Loucy (cell line): Measurements from ENCODE around the gene PLPPR3.

Experiments
- EZH2phosphoT487 ChIP-seq: fragments of 200-600 bp; IDR thresholded peaks from 2 replicates; pipeline ENCODE4 v1.6.1; 2018; ENCODE audit warnings: antibody characterized with exemption, mild to moderate bottlenecking, moderate library complexity, borderline replicate concordance
- TF ChIP-seq, protein P1 (sequence below): fragments of 200-600 bp; sonication (generic); conservative IDR thresholded peaks from 2 replicates; pipeline ENCODE4 v1.5.1; 2014; ENCODE audit warnings: mild to moderate bottlenecking, antibody characterized with exemption, low read length

DNA sequence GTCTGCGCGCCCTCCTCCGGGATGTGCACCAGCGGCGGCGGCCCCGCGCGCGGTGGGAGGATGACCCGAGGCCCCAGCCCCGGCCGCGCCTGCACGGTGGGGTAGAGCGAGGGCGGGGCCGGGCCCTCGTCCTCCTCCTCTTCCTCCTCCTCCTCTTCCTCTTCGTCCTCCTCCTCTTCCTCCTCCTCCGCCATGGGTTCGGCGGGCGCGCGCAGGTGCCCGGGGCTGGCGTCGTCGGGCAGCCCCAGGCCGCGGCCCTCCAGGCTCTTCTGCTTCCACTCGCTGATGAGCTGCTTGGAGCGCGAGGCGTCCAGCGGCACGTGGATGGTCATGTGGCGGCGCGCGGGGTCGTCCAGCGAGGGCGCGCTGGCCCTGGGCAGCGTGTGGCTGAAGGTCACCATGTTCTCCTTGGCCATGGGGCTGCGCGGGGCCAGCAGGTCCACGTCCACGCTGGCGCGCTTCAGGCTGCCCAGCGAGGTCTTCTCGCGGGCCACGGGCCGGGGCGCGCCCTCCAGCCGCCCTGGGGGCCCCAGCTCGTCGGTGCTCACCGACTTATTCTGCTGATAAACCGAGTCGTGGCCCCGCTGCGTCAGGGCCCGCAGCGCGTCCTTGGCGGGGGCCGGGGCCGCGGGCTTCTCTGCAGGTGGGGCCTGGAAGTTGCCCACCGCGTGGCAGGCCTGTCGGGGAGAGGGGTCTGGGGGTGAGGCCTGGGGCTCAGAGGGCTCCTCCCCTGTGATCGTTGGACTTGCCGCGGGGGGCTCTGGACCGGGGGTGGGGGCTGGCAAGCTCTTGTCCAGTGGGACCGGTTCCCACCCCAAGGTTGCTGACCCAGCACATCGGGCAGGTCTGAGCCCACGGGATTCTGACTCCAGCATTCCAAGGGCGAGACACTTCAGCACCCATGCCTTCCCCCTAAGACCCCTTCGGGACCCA, 8.3 kb downstream of the PLPPR3 start:
- TF ChIP-seq, protein P1, sequence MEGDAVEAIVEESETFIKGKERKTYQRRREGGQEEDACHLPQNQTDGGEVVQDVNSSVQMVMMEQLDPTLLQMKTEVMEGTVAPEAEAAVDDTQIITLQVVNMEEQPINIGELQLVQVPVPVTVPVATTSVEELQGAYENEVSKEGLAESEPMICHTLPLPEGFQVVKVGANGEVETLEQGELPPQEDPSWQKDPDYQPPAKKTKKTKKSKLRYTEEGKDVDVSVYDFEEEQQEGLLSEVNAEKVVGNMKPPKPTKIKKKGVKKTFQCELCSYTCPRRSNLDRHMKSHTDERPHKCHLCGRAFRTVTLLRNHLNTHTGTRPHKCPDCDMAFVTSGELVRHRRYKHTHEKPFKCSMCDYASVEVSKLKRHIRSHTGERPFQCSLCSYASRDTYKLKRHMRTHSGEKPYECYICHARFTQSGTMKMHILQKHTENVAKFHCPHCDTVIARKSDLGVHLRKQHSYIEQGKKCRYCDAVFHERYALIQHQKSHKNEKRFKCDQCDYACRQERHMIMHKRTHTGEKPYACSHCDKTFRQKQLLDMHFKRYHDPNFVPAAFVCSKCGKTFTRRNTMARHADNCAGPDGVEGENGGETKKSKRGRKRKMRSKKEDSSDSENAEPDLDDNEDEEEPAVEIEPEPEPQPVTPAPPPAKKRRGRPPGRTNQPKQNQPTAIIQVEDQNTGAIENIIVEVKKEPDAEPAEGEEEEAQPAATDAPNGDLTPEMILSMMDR, result no peak
- TF ChIP-seq EZH2phosphoT487, result no peak
